Prostate gland (tissue), 2 donors: ENCODE data around the gene WDR53.

Source experiments
- CTCF ChIP-seq, 4 experiments: fragments of 200-600 bp in 2 of 4; fragments of 450-650 bp in 2 of 4; sonication (generic) in 2 of 4; IDR thresholded peaks; 1 replicate in 3 of 4; 2 replicates in 1 of 4; pipeline ENCODE4 v1.5.1; 2016 to 2019; ENCODE audit warnings: antibody characterized with exemption in 4 of 4, mild to moderate bottlenecking in 2 of 4, moderate library complexity in 2 of 4
- POLR2A ChIP-seq: fragments of 450-650 bp; IDR thresholded peaks from one replicate; pipeline ENCODE4 v1.6.1; 2016; ENCODE audit warnings: antibody characterized with exemption, mild to moderate bottlenecking
- POLR2AphosphoS5 ChIP-seq: sonication (generic); formaldehyde crosslinking; IDR thresholded peaks from one replicate; pipeline ENCODE4 v1.6.1; 2017; ENCODE audit warnings: antibody characterized with exemption

- TF ChIP-seq CTCF (IDR thresholded peaks at IDR 0.05) (no peak), POLR2A (no peak), POLR2AphosphoS5 (no peak)
Observed at GRCh38 chr3:196517162-196517800, 51.1 kb downstream of the WDR53 start.
